Stomach (tissue), 4 donors: ENCODE data around the gene SEC23A.

ENCODE experiments used
- POLR2AphosphoS5 ChIP-seq, 3 donors: sonication (generic); formaldehyde crosslinking; IDR thresholded peaks; one replicate each; pipeline ENCODE4 v1.6.1; 2016; ENCODE audit warnings: antibody characterized with exemption in 3 of 3
- TF ChIP-seq, protein P1 (sequence below), 7 experiments: fragments of 450-650 bp in 4 of 7; fragments of 200-600 bp in 3 of 7; sonication (generic) in 3 of 7; IDR thresholded peaks; one replicate each; pipeline ENCODE4 v1.5.1; 2016 to 2019; ENCODE audit warnings: antibody characterized with exemption in 7 of 7, control low read depth in 2 of 7, mild to moderate bottlenecking in 1 of 7

DNA sequence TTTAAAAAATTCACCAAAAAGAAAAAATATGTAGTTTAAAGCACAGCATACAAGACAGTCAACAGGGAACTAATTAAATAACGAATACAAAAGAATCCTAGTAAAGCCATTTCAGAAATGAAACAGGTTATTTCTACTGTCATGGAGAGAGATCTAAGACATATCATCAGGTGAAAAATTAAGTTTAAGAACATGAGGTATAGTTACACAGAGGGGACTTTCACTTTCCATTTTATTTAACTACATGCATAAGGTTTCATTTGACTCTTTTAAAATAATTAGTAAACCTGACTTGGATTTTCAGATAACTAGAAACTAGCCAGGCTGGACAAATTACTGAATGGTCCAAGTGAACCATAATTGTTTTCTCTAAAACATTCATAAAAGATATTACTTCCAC lies 11.3 kb downstream of the SEC23A start:
- TF ChIP-seq, protein P1, sequence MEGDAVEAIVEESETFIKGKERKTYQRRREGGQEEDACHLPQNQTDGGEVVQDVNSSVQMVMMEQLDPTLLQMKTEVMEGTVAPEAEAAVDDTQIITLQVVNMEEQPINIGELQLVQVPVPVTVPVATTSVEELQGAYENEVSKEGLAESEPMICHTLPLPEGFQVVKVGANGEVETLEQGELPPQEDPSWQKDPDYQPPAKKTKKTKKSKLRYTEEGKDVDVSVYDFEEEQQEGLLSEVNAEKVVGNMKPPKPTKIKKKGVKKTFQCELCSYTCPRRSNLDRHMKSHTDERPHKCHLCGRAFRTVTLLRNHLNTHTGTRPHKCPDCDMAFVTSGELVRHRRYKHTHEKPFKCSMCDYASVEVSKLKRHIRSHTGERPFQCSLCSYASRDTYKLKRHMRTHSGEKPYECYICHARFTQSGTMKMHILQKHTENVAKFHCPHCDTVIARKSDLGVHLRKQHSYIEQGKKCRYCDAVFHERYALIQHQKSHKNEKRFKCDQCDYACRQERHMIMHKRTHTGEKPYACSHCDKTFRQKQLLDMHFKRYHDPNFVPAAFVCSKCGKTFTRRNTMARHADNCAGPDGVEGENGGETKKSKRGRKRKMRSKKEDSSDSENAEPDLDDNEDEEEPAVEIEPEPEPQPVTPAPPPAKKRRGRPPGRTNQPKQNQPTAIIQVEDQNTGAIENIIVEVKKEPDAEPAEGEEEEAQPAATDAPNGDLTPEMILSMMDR (IDR thresholded peaks at IDR 0.05), result no peak
- no peak for TF ChIP-seq POLR2AphosphoS5 (IDR thresholded peaks at IDR 0.05)
